Activated CD4-positive, alpha-beta memory T cell treated with anti-CD3 and anti-CD28 coated beads for 36 hours (primary cell): ENCODE data around the gene GLI1. TPM values are rescaled to one million over a fixed set of nuclear protein-coding genes. Genes with fewer than 3 reads are reported as not detected.

Source experiments
- microRNA-seq: library from miRNA; unstranded; fragments of <30 nt; microRNA quantifications from one replicate; pipeline ENCODE4 v1.2.0, GENCODE V29; 2022; ENCODE audit warnings: borderline number of aligned reads, borderline microRNAs expressed, borderline replicate concordance
- total RNA-seq, 2 experiments: library from RNA; stranded (reverse); gene quantifications; one replicate each; pipeline ENCODE4 v1.2.3, GENCODE V29; 2021

GLI1 gene
- total RNA-seq, 2 experiments from 2014 or later: 0.07 TPM; not detected in 1

Small RNAs within 50 kb of the gene (microRNA-seq; reads per million reads assigned to microRNA genes)
- 3.5 reads per million for gene MIR616
- not detected for gene MIR6758

Other genes starting within 250 kb of the GLI1 start
- under 1 TPM; 0.24 to 0.46 TPM for gene NXPH4, start 243.0 kb upstream of the GLI1 start, total RNA-seq
- gene SHMT2, start 230.1 kb upstream of the GLI1 start, total RNA-seq: 100 to 1,000 TPM; 401 to 404 TPM
- gene STAC3, start 208.6 kb upstream of the GLI1 start, total RNA-seq: 1 to 10 TPM; 1.9 to 2.0 TPM
- 10 to 100 TPM; 42.2 to 51.4 TPM for gene R3HDM2, start 28.7 kb upstream of the GLI1 start, total RNA-seq
- not detected for gene INHBC, start 25.0 kb upstream of the GLI1 start, total RNA-seq
- gene INHBE, start 4.5 kb upstream of the GLI1 start, total RNA-seq: under 1 TPM; 0.34 to 0.69 TPM
- 10 to 100 TPM; 78.9 to 88.4 TPM for gene ARHGAP9, start 20.1 kb downstream of the GLI1 start, total RNA-seq
- gene MARS1, start 28.3 kb downstream of the GLI1 start, total RNA-seq: 100 to 1,000 TPM; 354 to 364 TPM
- 10 to 100 TPM; 24.1 to 25.2 TPM for gene DDIT3, start 60.7 kb downstream of the GLI1 start, total RNA-seq
- gene MBD6, start 63.0 kb downstream of the GLI1 start, total RNA-seq: 10 to 100 TPM; 43.5 to 48.2 TPM
- 10 to 100 TPM; 81.0 to 85.2 TPM for gene DCTN2, start 87.4 kb downstream of the GLI1 start, total RNA-seq
- gene KIF5A, start 90.3 kb downstream of the GLI1 start, total RNA-seq: under 1 TPM; 0.90 to 0.99 TPM
- 10 to 100 TPM; 17.8 to 20.6 TPM for gene PIP4K2C, start 131.4 kb downstream of the GLI1 start, total RNA-seq
- gene DTX3, start 145.0 kb downstream of the GLI1 start, total RNA-seq: 10 to 100 TPM; 15.4 to 15.8 TPM
- gene ARHGEF25, start 151.7 kb downstream of the GLI1 start, total RNA-seq: 1 to 10 TPM; 1.4 to 2.5 TPM
- 1 to 10 TPM; 1.7 to 2.1 TPM for gene B4GALNT1, start 173.4 kb downstream of the GLI1 start, total RNA-seq
- 10 to 100 TPM; 73.4 to 74.8 TPM for gene OS9, start 234.3 kb downstream of the GLI1 start, total RNA-seq